Parathyroid adenoma (tissue), 2 donors: ENCODE results near the gene CLSTN2.

Experiments used
- H2AFZ ChIP-seq: fragments of 300-600 bp; sonication (generic); one replicate; pipeline ENCODE4 v1.7.0; 2017; ENCODE audit warnings: antibody characterized with exemption, mild to moderate bottlenecking
- H3K27ac ChIP-seq: fragments of 300-600 bp; sonication (generic); one replicate; pipeline ENCODE4 v1.7.0; 2017
- H3K27me3 ChIP-seq: fragments of 300-600 bp; sonication (generic); one replicate; pipeline ENCODE4 v1.7.0; 2017; ENCODE audit warnings: low read length; ENCODE audit not compliant: control insufficient read depth, insufficient read depth
- H3K36me3 ChIP-seq: fragments of 300-600 bp; sonication (generic); one replicate; pipeline ENCODE4 v1.7.0; 2017; ENCODE audit warnings: low read length; ENCODE audit not compliant: control insufficient read depth, insufficient read depth
- H3K4me1 ChIP-seq: fragments of 300-600 bp; sonication (generic); one replicate; pipeline ENCODE4 v1.7.0; 2017; ENCODE audit warnings: control low read depth
- H3K4me2 ChIP-seq: fragments of 300-600 bp; sonication (generic); one replicate; pipeline ENCODE4 v1.7.0; 2017; ENCODE audit warnings: low read length
- H3K4me3 ChIP-seq: fragments of 300-600 bp; sonication (generic); one replicate; pipeline ENCODE4 v1.7.0; 2017; ENCODE audit warnings: low read depth, low read length
- H3K79me2 ChIP-seq: fragments of 300-600 bp; sonication (generic); one replicate; pipeline ENCODE4 v1.7.0; 2017; ENCODE audit warnings: control low read depth
- H3K9ac ChIP-seq: fragments of 300-600 bp; sonication (generic); one replicate; pipeline ENCODE4 v1.7.0; 2017; ENCODE audit warnings: mild to moderate bottlenecking
- H3K9me3 ChIP-seq: fragments of 300-600 bp; sonication (generic); one replicate; pipeline ENCODE4 v1.7.0; 2017; ENCODE audit warnings: low read length; ENCODE audit not compliant: control insufficient read depth
- CTCF ChIP-seq: fragments of 300-600 bp; sonication (generic); IDR thresholded peaks from one replicate; pipeline ENCODE4 v1.7.0; 2017; ENCODE audit warnings: antibody characterized with exemption, mild to moderate bottlenecking
- donor health status: primary hyperparathyroidism.

Gene CLSTN2

GRCh38 chr3:140073278-140074045 is 138.5 kb downstream of the CLSTN2 start:
- no peak overlapping the region for H3K27ac ChIP-seq
- no peaks in the 10 kb centered on the region for H3K79me2 ChIP-seq
- H3K4me2 ChIP-seq, result no peak overlapping the region
- H3K27me3 ChIP-seq, result no peaks in the 10 kb centered on the region
- no peak overlapping the region for H3K9ac ChIP-seq
- H2AFZ ChIP-seq, result no peak overlapping the region
- H3K4me1 ChIP-seq, result no peaks in the 10 kb centered on the region
- no peak for TF ChIP-seq CTCF
- no peaks in the 10 kb centered on the region for H3K36me3 ChIP-seq
- no peak overlapping the region for H3K4me3 ChIP-seq
- no peaks in the 10 kb centered on the region for H3K9me3 ChIP-seq

GRCh38 chr3:140076552-140076951 is 141.6 kb downstream of the CLSTN2 start:
- Histone ChIP-seq H2AFZ (no peak overlapping the region), H3K27ac (no peak overlapping the region), H3K27me3 (no peaks in the 10 kb centered on the region), H3K9ac (no peak overlapping the region), H3K4me1 (no peaks in the 10 kb centered on the region), H3K9me3 (no peaks in the 10 kb centered on the region), H3K4me2 (no peak overlapping the region), H3K36me3 (no peaks in the 10 kb centered on the region), H3K79me2 (no peaks in the 10 kb centered on the region), H3K4me3 (no peak overlapping the region)
- TF ChIP-seq CTCF, result no peak

DNA sequence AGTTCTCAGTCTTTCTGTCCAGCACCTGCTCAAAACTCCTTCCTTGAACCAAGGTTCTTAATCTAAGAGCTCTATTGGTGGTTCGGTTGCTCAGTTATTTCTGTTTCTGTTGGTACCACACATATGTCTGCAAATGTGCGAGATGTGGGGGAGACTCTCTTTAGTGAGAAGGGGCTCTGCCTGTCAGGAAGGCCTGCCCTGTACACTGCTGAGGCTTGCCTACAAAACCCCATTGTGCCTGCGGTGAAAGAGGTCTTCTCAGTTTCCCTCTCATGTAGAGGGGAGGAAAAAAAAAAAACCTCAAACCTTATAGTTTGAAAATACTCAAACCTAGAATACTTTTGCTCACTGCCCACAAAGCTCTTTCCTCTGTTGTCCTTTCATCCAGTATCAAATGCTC is 142.4 kb downstream of the CLSTN2 start:
- no peaks in the 10 kb centered on the region for H3K36me3 ChIP-seq
- no peak overlapping the region for H3K4me3 ChIP-seq
- no peak for TF ChIP-seq CTCF
- H3K27ac ChIP-seq, result no peak overlapping the region
- no peak overlapping the region for H2AFZ ChIP-seq
- H3K9ac ChIP-seq, result no peak overlapping the region
- no peak overlapping the region for H3K4me2 ChIP-seq
- H3K4me1 ChIP-seq, result no peaks in the 10 kb centered on the region
- no peaks in the 10 kb centered on the region for H3K9me3 ChIP-seq
- no peaks in the 10 kb centered on the region for H3K27me3 ChIP-seq
- H3K79me2 ChIP-seq, result no peaks in the 10 kb centered on the region

DNA sequence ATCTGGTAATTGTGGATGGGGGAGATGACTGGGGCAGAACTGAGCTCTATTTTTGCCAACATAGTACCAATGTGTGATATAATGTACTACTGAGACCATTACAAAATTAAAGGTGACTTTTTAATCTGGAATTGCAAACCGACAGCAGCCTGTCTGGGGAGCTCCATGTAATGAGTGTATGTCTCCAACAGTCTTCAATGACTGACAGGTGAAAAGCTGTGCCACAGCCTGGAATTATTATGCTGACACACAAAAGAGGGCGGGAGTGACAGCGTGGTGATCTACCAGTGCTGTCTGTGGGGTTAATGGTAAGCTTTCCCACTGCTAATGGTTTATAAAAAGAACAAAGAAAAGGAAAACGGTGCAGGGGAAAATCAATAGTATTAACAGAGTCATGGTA is 143.4 kb downstream of the CLSTN2 start:
- Histone ChIP-seq H3K27me3 (no peaks in the 10 kb centered on the region), H3K4me2 (no peak overlapping the region), H3K36me3 (no peaks in the 10 kb centered on the region), H3K9ac (no peak overlapping the region), H3K9me3 (no peaks in the 10 kb centered on the region), H3K4me1 (no peaks in the 10 kb centered on the region), H2AFZ (no peak overlapping the region), H3K27ac (no peak overlapping the region), H3K79me2 (no peaks in the 10 kb centered on the region), H3K4me3 (no peak overlapping the region)
- no peak for TF ChIP-seq CTCF

DNA sequence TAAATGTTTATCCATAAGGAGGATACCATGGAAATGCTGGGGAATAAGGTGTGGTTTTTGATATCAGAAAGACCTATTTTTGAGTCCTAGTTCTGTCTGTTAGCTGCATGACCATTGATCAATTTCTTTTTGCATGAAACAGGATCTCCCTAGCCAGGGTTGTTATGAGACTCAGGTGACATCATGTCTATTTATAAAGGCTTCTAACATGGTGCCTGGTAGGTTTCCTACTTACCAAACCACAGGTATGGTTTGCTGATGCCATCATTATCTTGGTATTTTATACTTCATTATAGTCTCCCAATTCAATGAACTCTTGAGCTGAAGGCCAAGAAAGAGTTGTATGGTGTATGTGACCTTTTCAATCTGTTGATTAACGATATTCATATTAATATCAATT is 144.0 kb downstream of the CLSTN2 start:
- Histone ChIP-seq H3K9ac (no peak overlapping the region), H3K9me3 (no peaks in the 10 kb centered on the region), H3K27ac (no peak overlapping the region), H3K4me1 (no peaks in the 10 kb centered on the region), H3K4me3 (no peak overlapping the region), H3K79me2 (no peaks in the 10 kb centered on the region), H3K36me3 (no peaks in the 10 kb centered on the region), H3K4me2 (no peak overlapping the region), H3K27me3 (no peaks in the 10 kb centered on the region), H2AFZ (no peak overlapping the region)
- no peak for TF ChIP-seq CTCF
